Suppressor macrophage treated with lipopolysaccharide for 4 hours (primary cell): ENCODE results near the gene FZR1.

Experiments used
- DNase-seq: peaks from one replicate; pipeline ENCODE4 v3.0.0-alpha.2; 2020

FZR1 gene

DNA sequence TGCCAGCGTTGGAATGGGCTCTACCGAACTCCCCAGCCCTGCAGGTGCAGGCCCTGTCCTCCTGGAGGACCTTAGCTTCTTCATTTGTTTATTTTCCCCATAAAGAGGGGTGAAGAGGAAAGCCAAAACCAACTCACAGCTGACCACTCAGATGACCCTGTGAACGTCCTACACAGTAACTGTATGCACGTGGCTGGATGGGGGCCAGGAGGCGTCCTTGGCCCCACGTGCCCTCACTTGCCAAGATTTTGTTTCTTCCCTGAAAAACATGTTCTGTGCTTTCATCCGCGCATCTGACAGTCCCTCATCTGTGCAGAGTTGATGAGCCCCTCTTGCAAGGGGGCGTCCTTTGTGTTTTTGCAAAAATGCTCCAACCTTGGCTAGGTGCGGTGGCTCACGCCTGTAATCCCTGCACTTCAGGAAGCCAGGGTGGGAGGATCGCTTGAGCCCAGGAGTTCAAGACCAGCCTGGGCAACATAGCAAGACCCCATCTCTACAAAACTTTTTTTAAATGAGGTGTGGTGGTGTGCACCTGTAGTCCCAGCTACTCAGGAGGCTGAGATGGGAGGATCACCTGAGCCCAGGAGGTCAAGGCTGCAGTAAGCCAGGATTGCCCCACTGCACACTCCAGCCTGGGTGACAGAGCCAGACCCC lies 27.6 kb downstream of the FZR1 start:
- DNase-seq: no peak

DNA sequence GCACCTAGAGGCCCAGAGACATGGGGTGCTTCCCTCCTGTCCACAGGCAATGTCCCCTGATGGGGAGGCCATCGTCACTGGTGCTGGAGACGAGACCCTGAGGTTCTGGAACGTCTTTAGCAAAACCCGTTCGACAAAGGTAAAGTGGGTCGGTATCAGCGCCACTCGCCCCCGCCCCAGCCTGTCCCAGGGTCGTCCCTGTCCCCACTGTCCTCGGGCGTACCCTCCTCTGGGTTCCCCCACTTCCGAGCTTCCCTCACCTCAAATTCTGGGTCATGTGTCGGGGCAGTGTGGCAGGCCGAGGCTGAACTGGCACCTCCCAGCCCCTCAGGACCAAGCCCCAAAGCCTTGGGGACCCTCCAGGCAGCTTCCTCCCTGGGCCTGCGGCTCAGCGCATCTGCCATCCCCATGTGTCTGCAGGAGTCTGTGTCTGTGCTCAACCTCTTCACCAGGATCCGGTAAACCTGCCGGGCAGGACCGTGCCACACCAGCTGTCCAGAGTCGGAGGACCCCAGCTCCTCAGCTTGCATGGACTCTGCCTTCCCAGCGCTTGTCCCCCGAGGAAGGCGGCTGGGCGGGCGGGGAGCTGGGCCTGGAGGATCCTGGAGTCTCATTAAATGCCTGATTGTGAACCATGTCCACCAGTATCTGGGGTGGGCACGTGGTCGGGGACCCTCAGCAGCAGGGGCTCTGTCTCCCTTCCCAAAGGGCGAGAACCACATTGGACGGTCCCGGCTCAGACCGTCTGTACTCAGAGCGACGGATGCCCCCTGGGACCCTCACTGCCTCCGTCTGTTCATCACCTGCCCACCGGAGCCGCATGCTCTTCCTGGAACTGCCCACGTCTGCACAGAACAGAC lies 28.5 kb downstream of the FZR1 start:
- no peak for DNase-seq

DNA sequence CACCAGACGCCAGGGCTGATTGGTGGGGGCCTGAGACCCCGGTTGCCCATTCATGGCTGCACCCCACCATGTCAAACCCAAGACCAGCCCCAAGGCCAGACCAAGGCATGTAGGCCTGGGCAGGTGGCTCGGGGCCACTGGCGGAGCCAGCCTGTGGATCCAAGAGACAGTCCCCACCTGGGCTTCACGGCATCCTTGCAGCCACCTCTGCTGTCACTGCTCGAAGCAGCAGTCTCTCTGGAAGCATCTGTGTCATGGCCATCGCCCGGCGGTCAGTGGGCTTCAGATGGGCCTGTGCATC lies 29.1 kb downstream of the FZR1 start:
- no peak for DNase-seq

GRCh38 chr19:3535563-3535965 lies 29.5 kb downstream of the FZR1 start:
- DNase-seq: no peak

- DNase-seq: no peak
Measured at GRCh38 chr19:3535981-3536380, 29.9 kb downstream of the FZR1 start.

DNA sequence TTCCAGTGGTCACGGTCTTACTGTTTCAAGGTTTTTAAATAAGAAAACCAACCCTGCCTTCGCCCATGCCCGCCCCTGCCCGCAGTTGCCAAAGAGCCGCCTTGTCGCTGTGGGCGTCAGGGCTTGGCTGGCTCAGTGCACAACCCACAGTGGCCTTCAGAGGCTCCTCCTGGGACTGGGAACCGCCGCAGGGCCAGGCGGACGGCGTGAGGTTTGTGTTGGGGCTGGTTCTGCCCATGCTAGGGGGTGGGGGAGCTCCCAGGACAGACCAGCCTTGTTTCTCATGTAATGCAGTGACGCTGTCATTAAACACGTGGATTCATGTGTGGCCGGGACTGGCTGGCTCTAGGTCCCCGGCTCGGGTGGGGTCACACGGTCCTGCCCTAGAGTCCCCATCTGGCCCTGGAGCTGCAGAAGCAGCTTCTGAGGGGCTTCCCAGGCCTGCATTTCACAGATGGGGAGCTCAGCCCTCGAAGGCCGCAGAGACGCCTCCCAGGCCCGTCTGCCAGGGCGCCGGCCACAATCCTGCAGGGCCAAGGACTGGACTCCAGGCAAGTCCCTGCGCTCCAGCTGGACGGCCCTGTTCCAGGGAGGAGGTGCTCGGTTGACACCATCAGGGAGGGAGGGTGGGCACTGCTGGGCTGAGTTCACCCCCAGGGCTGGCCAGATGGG lies 30.5 kb downstream of the FZR1 start:
- DNase-seq: no peak

GRCh38 chr19:3537101-3537437 lies 31.0 kb downstream of the FZR1 start:
- DNase-seq: no peak

DNA sequence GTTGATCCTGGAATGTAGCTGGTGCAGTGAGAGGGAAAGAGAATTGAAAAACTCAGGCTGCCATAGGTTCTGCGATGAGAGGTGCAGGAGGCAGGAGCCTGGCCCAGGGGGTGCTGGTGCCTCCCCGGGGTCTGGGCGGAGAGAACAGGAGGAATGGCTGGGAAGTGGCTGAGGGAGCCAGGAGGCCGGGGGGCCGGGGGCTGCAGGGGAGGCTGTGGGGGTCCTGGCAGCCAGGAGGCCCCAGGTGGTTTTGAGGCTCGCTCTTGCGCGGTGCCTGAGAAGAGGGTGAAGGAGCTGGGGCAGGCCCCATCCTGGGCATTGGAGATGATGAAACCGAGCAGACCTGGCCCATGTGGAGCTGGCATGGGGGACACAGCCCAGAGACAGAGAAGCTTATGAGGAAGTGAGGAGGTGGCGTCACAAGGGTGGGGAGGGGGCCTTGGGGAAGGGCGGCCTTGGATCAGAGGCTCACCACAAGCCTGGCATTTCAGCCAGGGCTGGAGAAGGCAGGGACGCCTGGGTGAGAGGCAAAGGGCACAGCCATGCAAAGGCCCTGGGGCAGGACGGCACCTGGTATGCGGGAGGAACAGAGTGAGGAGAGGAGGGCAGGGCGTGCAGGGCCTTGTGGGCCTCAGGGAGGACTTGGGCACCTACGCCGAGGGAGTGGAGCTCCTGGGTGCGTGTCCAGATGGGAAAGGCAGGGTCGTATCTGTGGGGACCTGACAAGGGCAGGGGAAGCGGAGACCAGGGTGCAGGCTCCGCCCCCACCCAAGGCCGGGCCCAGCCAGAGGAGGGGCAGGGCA lies 31.5 kb downstream of the FZR1 start:
- no peak for DNase-seq

- no peak for DNase-seq
Measured at GRCh38 chr19:3538258-3538929, 32.3 kb downstream of the FZR1 start.

- DNase-seq: no peak
Measured at GRCh38 chr19:3538965-3539755, 33.0 kb downstream of the FZR1 start, which contains the start of gene TEKTIP1. TSS of gene TEKTIP1 (plus strand) at chr19:3539174. CDS start at chr19:3539178, 4 bp downstream.

GRCh38 chr19:3539756-3540118 lies 33.6 kb downstream of the FZR1 start:
- DNase-seq: no peak

DNA sequence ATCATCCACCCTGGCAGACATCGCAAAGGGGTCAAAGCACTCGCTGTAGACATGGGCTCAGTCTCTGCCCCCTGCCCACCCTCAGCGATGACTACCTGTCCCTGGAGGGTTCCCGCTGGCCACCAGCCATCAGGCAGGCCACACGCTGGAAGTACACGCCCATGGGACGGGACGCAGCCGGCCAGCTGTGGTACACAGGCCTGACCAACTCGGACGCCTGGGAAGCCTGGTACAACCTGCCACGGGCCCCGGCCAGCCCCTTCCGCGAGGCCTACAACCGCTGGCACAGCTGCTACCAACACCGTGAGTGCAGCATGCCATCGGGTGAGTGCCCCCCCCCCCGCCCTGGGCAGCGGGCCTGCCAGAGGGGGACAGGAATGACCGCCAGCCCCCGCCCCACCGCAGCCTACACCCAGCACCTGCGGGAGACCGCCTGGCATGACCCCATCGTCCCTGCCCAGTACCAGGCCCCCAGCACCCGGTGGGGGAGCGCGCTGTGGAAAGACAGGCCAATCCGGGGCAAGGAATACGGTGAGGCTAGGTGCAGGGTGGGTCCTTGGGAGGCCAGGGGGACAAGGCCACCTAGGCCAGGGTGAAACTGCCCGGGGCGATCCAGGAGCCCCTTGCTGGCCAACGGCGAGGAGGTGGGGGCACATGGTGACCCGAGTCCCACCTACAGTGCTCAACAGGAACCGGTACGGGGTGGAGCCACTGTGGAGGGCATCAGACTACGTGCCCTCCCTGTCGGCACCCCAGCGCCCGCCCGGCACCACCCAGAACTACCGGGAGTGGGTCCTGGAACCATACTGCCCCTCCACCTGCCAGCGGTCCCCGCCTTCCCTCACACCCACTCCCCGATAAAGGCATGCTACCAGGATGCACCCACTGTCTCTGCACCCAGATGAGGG lies 37.3 kb downstream of the FZR1 start:
- no peak for DNase-seq

GRCh38 chr19:3544058-3544376 lies 37.9 kb downstream of the FZR1 start:
- DNase-seq: no peak

GRCh38 chr19:3544742-3545668 lies 38.9 kb downstream of the FZR1 start:
- DNase-seq: peak; percentile 80

- no peak for DNase-seq
Measured at GRCh38 chr19:3545669-3546034, 39.5 kb downstream of the FZR1 start.

GRCh38 chr19:3546119-3546518 lies 40.0 kb downstream of the FZR1 start:
- no peak for DNase-seq

GRCh38 chr19:3547301-3547731 lies 41.2 kb downstream of the FZR1 start:
- DNase-seq: no peak

GRCh38 chr19:3547767-3548282 lies 41.7 kb downstream of the FZR1 start:
- DNase-seq: no peak

DNA sequence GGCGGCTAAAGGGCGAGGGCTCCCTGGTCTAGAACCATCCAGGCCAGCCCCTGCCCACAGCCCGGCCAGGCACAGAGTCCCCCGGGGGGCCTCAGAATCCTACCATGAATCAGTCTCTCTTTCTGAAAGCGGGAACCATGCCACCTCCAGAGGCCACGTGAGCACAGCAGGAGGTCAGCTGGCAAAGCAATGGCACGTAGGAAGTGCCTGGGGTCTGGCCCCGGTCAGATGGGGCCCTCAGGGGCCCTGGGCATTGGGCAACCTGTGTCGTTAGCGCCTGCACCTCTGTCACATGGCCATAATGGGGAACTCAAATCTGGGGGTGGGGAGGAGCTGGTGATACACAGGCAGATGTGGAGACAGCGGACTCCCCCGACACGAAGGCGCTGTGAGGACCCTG lies 42.5 kb downstream of the FZR1 start:
- peak; percentile 76 for DNase-seq

DNA sequence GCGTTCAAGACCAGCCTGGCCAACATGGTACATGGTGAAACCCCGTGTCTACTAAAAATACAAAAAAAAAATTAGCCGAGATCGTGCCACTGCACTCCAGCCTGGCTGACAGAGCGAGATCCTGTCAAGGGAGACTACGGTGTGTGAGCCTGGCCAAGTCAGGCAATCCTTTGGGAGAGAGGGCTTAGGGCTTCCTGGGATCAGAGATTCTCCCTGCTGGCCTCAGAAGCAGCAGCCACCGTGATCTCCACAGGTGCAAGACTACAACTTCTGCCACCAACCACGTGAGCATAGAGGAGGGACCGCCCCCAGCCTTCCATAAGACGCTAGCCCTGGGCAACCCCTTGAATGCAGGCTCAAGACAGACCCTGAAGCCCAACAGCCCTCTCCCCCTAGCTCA lies 43.7 kb downstream of the FZR1 start:
- DNase-seq: no peak
